ENCODE results near the gene SMC1A.

GRCh38 chrX:53458082-53458481 is 35.6 kb upstream of the SMC1A start:
- TF ChIP-seq EZH2 (IDR thresholded peaks at IDR 0.05) (no peak), CTCF (IDR thresholded peaks at IDR 0.05) (no peak), EZH2phosphoT487 (IDR thresholded peaks at IDR 0.05) (no peak)
